Keratinocyte (primary cell): ENCODE measurements around the gene FBXL12. TPM values are rescaled to one million over a fixed set of nuclear protein-coding genes. Genes with fewer than 3 reads are reported as not detected.
"Not testable (repeated sequence)": the region's sequence is repeated elsewhere in the genome, so short reads cannot be mapped to it uniquely, and the experiment has no call there.

Experiments used
- DNase-seq: peaks from one replicate; pipeline ENCODE4 v3.0.0-alpha.2; 2011; ENCODE audit warnings: low read depth, missing footprints, low spot score
- FAIRE-seq: peaks from 2 replicates; lab custom pipeline; 2011; peaks lifted over from hg19 to GRCh38; lab: Jason Lieb, UNC
- H2AFZ ChIP-seq: 2 replicates; pipeline ENCODE4 v1.6.0; 2012; ENCODE audit warnings: low read length, control low read depth, inconsistent platforms; ENCODE audit not compliant: control insufficient read depth
- H3K27ac ChIP-seq: 2 replicates; pipeline ENCODE4 v1.5.1; 2011; ENCODE audit warnings: low read length; ENCODE audit not compliant: control insufficient read depth, insufficient read depth
- H3K27me3 ChIP-seq: 3 replicates; pipeline ENCODE4 v1.6.0; 2011; ENCODE audit warnings: low read length; ENCODE audit not compliant: control insufficient read depth, insufficient read depth; ENCODE audit errors: extremely low read depth
- H3K36me3 ChIP-seq, 2 experiments: 2 replicates in 1 of 2; 3 replicates in 1 of 2; pipeline ENCODE4 v1.5.1; 2011; ENCODE audit warnings: low read length in 2 of 2, mild to moderate bottlenecking in 1 of 2; ENCODE audit not compliant: control insufficient read depth in 2 of 2, insufficient read depth in 2 of 2; ENCODE audit errors: extremely low read depth in 1 of 2
- H3K4me1 ChIP-seq: 3 replicates; pipeline ENCODE4 v1.5.1; 2011; ENCODE audit warnings: low read length; ENCODE audit not compliant: control insufficient read depth, insufficient read depth; ENCODE audit errors: extremely low read depth
- H3K4me2 ChIP-seq: 3 replicates; pipeline ENCODE4 v1.6.0; 2011; ENCODE audit warnings: low read depth, low read length; ENCODE audit not compliant: control insufficient read depth, insufficient read depth; ENCODE audit errors: extremely low read depth
- H3K4me3 ChIP-seq, 3 experiments: fragments of 200-600 bp in 1 of 3; sonication (generic) in 1 of 3; 2 replicates in 2 of 3; 3 replicates in 1 of 3; pipeline ENCODE4 v1.5.1; 2011 to 2016; ENCODE audit warnings: low read length in 3 of 3, mild to moderate bottlenecking in 3 of 3, control low read depth in 2 of 3, inconsistent platforms in 1 of 3, low read depth in 1 of 3, mixed read lengths in 1 of 3, mixed run types in 1 of 3, moderate library complexity in 1 of 3; ENCODE audit not compliant: control insufficient read depth in 2 of 3, insufficient read depth in 2 of 3; ENCODE audit errors: extremely low read depth in 1 of 3
- H3K79me2 ChIP-seq: 2 replicates; pipeline ENCODE4 v1.6.0; 2012; ENCODE audit warnings: low read length; ENCODE audit not compliant: control insufficient read depth, insufficient read depth
- H3K9ac ChIP-seq: 3 replicates; pipeline ENCODE4 v1.6.0; 2011; ENCODE audit warnings: low read length; ENCODE audit not compliant: control insufficient read depth, insufficient read depth; ENCODE audit errors: extremely low read depth
- H3K9me1 ChIP-seq: 3 replicates; pipeline ENCODE4 v1.6.0; 2011; ENCODE audit warnings: low read length; ENCODE audit not compliant: control insufficient read depth, insufficient read depth; ENCODE audit errors: extremely low read depth
- H3K9me3 ChIP-seq: 2 replicates; pipeline ENCODE4 v1.5.1; 2012; ENCODE audit warnings: low read depth, low read length; ENCODE audit not compliant: control insufficient read depth
- H4K20me1 ChIP-seq: 3 replicates; pipeline ENCODE4 v1.6.0; 2011; ENCODE audit warnings: low read length; ENCODE audit not compliant: control insufficient read depth, insufficient read depth; ENCODE audit errors: extremely low read depth
- EZH2 ChIP-seq: IDR thresholded peaks from one replicate; pipeline ENCODE4 v1.6.1; 2012; ENCODE audit warnings: inconsistent platforms, mild to moderate bottlenecking, low read length, moderate library complexity
- dilution Hi-C: fragments of 300-500 bp; cut with MboI; formaldehyde crosslinking; loops from one replicate; pipeline ENCODE4 v1.7.0; 2020; ENCODE audit warnings: low sequenced_read_pairs; ENCODE audit not compliant: extremely low pct_ligation_motif_present
- polyA plus RNA-seq, 5 experiments: library from polyadenylated mRNA; depleted of rRNA in 3 of 5; stranded (reverse) in 3 of 5; stranded (forward) in 1 of 5; unstranded in 1 of 5; fragments of >200 nt; gene quantifications; 1 replicate in 1 of 5; 2 replicates in 3 of 5; 3 replicates in 1 of 5; pipeline versions ENCODE4 v1.2.1 to v1.2.3, GENCODE V29; 2011 to 2012; ENCODE audit warnings: missing spikeins in 2 of 5, low read depth in 1 of 5, low replicate concordance in 1 of 5
- TF ChIP-seq, protein P1 (sequence below), 3 experiments: IDR thresholded peaks in 1 of 3; conservative IDR thresholded peaks in 1 of 3; optimal IDR thresholded peaks in 1 of 3; 2 replicates in 2 of 3; 3 replicates in 1 of 3; pipeline versions ENCODE3 to v1.5.1; 2011; ENCODE audit warnings: low read length in 3 of 3, mild to moderate bottlenecking in 3 of 3, moderate library complexity in 2 of 3, control low read depth in 1 of 3, inconsistent platforms in 1 of 3; ENCODE audit not compliant: insufficient read depth in 2 of 3; ENCODE audit errors: extremely low read depth in 1 of 3

The FBXL12 gene
- polyA plus RNA-seq, 1 donor (not counting 4 experiments of a cell fraction or from before 2014, with no cell fraction given), result 12.6 TPM

DNA sequence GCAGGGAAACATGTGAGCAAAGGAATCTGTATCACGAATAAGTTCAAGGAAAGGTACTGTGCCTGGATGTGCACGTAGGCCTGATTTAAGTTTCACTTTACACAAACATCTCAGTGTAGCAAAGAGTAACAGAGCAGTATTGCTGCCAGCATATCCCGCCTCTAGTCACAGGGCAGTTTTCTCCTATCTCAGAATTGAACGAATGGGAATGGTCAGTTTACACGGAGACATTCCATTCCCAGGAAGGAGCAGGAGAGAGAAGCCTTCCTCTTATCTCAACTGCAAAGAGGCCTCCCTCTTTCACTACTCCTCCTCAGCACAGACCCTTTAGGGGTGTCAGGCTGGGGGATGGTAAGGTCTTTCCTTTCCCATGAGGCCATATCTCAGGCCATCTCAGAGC, 29.3 kb downstream of the FBXL12 start:
- H3K27me3 ChIP-seq, H3K79me2 ChIP-seq, H3K36me3 ChIP-seq, FAIRE-seq, H3K9me1 ChIP-seq, H3K4me1 ChIP-seq, DNase-seq, H4K20me1 ChIP-seq, H3K27ac ChIP-seq, dilution Hi-C loops, H3K9me3 ChIP-seq, H2AFZ ChIP-seq, H3K9ac ChIP-seq, H3K4me2 ChIP-seq, H3K4me3 ChIP-seq: not testable (repeated sequence)

GRCh38 chr19:9789066-9789465, 29.8 kb downstream of the FBXL12 start:
- dilution Hi-C loops, result no loop called here
- Histone ChIP-seq H3K79me2 (no peaks in the 10 kb centered on the region), H3K27ac (no peak overlapping the region), H3K9me1 (no peaks in the 10 kb centered on the region), H3K9me3 (no peaks in the 10 kb centered on the region), H3K27me3 (no peaks in the 10 kb centered on the region), H2AFZ (no peak overlapping the region), H3K4me3 (no peak overlapping the region), H3K36me3 (no peaks in the 10 kb centered on the region), H3K9ac (no peak overlapping the region), H4K20me1 (no peaks in the 10 kb centered on the region), H3K4me2 (no peak overlapping the region), H3K4me1 (peaks cover 2% of the 10 kb centered on the region)
- no peak for TF ChIP-seq EZH2
- TF ChIP-seq, protein P1, sequence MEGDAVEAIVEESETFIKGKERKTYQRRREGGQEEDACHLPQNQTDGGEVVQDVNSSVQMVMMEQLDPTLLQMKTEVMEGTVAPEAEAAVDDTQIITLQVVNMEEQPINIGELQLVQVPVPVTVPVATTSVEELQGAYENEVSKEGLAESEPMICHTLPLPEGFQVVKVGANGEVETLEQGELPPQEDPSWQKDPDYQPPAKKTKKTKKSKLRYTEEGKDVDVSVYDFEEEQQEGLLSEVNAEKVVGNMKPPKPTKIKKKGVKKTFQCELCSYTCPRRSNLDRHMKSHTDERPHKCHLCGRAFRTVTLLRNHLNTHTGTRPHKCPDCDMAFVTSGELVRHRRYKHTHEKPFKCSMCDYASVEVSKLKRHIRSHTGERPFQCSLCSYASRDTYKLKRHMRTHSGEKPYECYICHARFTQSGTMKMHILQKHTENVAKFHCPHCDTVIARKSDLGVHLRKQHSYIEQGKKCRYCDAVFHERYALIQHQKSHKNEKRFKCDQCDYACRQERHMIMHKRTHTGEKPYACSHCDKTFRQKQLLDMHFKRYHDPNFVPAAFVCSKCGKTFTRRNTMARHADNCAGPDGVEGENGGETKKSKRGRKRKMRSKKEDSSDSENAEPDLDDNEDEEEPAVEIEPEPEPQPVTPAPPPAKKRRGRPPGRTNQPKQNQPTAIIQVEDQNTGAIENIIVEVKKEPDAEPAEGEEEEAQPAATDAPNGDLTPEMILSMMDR (optimal IDR thresholded peaks at IDR 0.05 in 1 of 3, IDR thresholded peaks at IDR 0.05 in 1 of 3, conservative IDR thresholded peaks at IDR 0.05 in 1 of 3; ENCODE audit: extremely low read depth in 1 of 3, insufficient read depth in 2 of 3, low read length in 3 of 3), result no peak
- FAIRE-seq (no peak), DNase-seq (no peak)

GRCh38 chr19:9788604-9789003, 30.3 kb downstream of the FBXL12 start:
- FAIRE-seq, H3K79me2 ChIP-seq, H2AFZ ChIP-seq, H3K27ac ChIP-seq, H3K36me3 ChIP-seq, H4K20me1 ChIP-seq, DNase-seq, H3K9me1 ChIP-seq, H3K27me3 ChIP-seq, H3K4me3 ChIP-seq, H3K4me1 ChIP-seq, H3K9me3 ChIP-seq, H3K4me2 ChIP-seq, dilution Hi-C loops, H3K9ac ChIP-seq: not testable (repeated sequence)
